ENCODE measurements around the gene HNRNPH3.

HNRNPH3 gene

DNA sequence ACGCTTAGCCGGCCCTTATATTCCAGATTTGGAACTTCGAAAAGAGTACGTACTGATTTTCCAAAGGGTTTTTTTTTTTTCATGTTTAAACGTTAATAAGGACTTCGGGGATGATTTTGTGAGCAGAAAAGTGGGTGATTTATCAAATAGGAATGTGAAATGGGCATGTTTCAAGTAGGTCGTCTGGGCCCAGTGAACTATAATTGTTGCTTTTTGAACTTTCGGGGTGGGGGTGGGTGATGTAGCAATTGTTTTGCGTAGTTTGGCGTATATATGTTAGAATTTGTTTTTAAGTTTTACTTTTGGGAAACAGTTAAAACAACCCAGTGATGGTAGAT lies 1.2 kb downstream of the HNRNPH3 start:
- TF ChIP-seq, protein P1, sequence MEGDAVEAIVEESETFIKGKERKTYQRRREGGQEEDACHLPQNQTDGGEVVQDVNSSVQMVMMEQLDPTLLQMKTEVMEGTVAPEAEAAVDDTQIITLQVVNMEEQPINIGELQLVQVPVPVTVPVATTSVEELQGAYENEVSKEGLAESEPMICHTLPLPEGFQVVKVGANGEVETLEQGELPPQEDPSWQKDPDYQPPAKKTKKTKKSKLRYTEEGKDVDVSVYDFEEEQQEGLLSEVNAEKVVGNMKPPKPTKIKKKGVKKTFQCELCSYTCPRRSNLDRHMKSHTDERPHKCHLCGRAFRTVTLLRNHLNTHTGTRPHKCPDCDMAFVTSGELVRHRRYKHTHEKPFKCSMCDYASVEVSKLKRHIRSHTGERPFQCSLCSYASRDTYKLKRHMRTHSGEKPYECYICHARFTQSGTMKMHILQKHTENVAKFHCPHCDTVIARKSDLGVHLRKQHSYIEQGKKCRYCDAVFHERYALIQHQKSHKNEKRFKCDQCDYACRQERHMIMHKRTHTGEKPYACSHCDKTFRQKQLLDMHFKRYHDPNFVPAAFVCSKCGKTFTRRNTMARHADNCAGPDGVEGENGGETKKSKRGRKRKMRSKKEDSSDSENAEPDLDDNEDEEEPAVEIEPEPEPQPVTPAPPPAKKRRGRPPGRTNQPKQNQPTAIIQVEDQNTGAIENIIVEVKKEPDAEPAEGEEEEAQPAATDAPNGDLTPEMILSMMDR (IDR thresholded peaks at IDR 0.05; ENCODE audit: borderline replicate concordance, insufficient read depth, low read depth, low read length) = no peak
- H3K4me3 ChIP-seq (ENCODE audit: low read depth, low read length) = peak overlapping the region; percentile 85

DNA sequence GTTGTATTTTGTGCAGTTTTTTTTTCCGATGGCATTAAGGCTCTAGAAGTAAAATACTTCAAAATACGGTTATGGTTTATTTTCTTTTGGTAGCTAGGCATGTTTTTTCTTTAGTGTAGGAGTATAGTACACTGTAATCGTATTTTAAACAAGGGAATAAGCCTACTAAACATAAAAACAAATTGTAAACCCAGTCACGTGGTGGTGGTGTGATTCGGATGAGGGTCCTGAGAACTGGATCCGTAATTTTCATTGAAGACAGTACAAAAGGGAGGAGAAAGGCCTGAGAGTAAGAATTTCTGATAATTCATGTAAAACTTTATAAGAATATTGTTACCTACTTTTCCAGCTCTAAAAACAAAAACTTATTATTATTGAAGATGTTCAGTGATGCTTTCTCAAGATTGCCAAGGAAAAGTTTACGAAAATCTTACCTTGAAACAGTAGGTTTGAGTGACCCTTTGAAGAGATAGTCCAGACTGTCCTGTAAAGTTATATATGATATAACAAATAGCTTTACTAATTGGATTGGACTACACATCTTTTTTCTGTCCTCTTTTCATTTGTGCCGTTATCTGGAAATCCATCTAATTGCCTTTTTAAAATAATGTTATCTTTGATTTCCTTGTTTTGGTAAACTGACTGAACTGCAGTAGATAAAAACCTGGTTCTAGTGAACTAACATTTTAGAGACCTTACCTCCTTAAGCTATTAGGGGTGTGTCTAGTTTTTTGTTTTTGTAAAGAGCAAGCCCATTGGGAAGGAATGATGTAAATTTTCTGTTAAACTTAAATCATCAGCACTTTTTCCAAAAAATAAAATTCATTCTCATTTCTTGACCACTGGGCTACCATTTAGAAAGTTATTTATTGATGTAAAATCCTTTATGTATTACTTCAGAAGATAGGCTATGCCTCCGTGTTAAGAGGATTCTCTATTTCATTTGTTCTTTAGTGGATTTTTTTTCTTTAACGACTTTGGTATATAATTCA lies 1.9 kb downstream of the HNRNPH3 start:
- TF ChIP-seq, protein P1 (IDR thresholded peaks at IDR 0.05; ENCODE audit: borderline replicate concordance, insufficient read depth, low read depth, low read length) = no peak
- peak overlapping the region; percentile 85 for H3K4me3 ChIP-seq (ENCODE audit: low read depth, low read length)

DNA sequence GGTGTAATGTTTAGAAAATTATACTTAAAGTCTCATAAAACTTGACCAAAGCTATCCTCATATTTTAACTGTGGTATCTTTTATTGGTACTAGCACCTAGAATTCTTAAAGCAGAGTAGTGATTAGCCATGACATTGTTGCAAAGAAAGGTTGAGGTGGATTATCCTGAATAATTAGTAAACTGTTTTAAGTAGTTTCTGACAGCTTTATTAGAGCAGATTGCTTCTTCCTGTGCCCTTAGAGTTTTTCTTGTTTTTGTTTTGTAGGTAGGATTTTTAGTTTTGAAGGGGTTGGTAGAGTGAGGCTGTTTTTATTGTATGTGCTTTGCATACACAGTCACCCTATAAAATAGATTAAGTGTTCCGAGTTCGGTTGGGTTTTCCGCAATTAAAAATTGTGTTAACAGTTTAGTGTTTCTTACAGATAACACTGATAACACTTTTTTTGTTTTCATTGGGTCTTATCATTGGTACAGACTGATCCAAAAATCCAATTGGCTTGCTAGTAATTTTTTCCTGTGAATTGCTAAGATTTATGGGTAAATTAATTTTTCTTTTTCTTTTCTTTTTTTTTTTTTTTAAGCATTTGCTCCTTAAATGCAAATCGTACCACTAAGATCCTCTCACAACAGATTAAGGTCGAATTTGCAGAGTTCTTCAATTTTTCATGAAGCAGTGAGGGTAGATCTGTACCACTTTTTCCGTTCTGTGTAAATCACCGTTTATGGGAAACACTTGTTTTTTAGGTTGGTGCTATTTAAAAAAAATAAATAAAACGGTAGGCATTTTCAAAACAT lies 3.0 kb downstream of the HNRNPH3 start:
- TF ChIP-seq, protein P1 (IDR thresholded peaks at IDR 0.05; ENCODE audit: borderline replicate concordance, insufficient read depth, low read depth, low read length) = no peak
- H3K4me3 ChIP-seq (ENCODE audit: low read depth, low read length) = peak overlapping the region; percentile 8

DNA sequence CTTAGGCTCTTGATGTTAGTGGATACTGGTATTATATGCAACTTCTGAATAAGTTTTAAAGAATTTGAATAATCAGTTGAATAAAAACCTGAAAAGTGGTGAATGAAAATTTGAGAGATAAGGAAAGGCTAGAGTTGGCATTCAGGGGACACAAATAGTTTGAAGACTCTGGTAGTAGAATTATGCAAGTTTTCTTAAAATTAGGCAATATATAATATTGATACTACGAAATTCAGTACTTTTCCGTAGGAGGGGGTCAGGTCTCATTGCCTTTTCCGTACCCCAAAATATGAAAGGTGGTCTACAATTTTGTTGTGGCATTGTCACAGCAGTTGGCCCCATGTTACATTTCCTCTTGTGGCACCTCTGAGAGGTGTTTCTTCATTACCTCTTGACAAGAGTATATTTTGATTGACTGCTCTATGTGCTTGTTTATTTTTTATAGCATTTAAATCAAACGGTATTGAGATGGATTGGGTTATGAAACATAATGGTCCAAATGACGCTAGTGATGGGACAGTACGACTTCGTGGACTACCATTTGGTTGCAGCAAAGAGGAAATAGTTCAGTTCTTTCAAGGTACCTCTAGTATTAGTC lies 5.0 kb downstream of the HNRNPH3 start:
- TF ChIP-seq, protein P1 (IDR thresholded peaks at IDR 0.05; ENCODE audit: borderline replicate concordance, insufficient read depth, low read depth, low read length) = no peak
- H3K4me3 ChIP-seq (ENCODE audit: low read depth, low read length) = no peak overlapping the region

DNA sequence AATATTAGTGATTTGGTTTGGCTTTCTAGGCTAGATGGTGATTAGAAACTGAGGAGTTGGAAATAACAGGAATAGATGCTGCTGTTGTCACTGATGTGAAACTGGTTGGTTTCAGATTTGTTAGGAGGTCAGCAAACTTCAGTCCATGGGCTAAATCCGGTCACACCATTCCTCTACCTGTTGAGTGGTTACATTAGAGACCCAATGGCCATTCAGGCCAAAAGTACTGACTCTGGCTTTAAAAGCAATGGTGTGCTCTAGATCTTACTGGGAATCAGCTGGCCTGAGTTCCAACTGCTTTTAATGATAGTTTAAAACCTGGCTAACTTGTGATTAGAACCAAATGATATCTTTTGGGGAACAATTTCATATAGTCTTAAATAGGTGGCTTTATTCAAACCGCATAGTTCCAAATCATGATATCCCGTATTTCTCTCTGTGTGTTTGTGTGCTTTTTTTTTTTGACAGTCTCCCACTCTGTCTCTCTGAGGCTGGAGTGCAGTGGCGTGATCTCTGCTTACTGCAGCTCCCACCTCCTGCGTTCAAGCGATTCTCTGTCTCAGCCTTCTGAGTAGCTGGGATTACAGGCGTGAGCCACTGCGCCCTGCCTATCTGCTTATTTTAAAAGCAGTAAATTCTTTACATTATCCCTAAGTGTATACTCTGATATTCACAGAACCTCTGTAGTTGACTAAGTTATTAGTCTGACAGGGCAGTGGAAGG lies 8.7 kb downstream of the HNRNPH3 start:
- H3K4me3 ChIP-seq (ENCODE audit: low read depth, low read length) = no peak overlapping the region
- TF ChIP-seq, protein P1 (IDR thresholded peaks at IDR 0.05; ENCODE audit: borderline replicate concordance, insufficient read depth, low read depth, low read length) = no peak

DNA sequence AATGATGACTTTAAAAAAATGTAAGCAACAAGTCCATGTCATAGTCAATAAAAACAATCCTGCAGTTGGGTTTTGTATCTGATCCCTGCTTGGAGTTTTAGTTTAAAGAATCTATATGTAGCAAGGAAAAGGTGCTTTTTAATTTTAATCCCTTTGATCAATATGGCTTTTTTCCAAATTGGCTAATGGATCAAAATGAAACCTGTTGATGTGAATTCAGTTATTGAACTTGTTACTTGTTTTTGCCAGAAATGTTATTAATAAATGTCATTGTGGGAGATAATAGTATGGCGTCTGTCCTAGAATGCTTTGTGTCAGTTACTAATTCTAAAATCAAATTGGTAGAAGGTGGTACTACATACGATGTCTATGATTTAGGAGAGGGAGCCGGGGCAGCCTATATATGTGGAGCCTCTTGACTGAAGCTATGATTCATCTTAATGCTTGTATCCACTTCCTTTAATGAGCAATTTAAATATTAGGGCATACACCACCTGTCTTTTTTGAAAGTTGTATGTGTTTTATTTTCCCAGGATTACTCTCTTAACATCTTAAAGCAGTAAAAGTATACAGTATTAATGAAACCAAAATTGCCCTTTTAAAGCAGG lies 11.1 kb downstream of the HNRNPH3 start:
- no peak overlapping the region for H3K4me3 ChIP-seq (ENCODE audit: low read depth, low read length)

More for the DNA sequence above, 11.1 kb downstream of the HNRNPH3 start:
- TF ChIP-seq, protein P1 (IDR thresholded peaks at IDR 0.05; ENCODE audit: borderline replicate concordance, insufficient read depth, low read depth, low read length) = no peak

All from GM12875 (cell line).